HUDEP-2 (cell line): ENCODE results near the gene DSG4.

ENCODE experiments used
- DNase-seq, 76 experiments: peaks; one replicate each; lab custom pipeline; 2025; ENCODE audit not compliant: unreplicated experiment in 76 of 76; lab: John Stamatoyannopoulos, UW

The DSG4 gene

DNA sequence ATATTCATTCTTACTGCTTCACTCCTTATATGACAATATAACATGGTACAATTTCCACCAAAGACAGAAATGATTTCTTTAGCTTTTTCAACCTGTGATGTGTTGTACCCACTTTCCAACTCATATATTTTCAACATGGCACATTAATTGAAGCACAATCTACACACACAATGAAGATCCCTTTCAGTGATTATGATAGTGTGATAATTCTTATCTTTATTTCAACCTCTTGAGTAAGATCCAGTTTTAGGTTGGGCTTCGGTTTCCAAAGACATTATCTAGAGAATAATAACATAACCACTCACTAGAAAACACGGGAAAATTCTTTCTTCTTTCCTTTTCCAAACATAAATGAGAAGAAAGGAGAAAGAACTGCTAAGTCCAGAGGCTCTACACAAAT is 67.6 kb downstream of the DSG4 start:
- DNase-seq, result no peak

- no peak for DNase-seq
These were observed 69.3 kb downstream of the DSG4 start for GRCh38 chr18:31445908-31446307.

DNA sequence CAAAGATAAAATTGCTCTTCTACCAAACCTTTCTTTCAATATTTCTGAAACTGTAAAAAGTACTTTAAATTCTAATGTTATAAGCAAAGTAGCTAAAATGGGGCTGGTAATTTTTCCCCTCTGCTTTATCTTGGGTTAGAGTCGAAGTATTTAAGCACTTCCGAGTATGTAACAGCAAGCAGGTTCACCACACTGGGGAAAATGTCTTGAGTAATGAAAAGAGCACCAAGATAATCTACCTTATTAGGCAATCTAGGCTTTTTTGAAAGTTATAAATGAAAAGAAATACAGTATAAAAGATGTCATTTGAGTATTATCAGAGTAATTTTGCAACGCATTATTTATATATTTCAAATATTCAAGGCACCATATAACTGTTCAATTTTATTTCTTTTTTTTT is 70.3 kb downstream of the DSG4 start:
- no peak for DNase-seq

DNA sequence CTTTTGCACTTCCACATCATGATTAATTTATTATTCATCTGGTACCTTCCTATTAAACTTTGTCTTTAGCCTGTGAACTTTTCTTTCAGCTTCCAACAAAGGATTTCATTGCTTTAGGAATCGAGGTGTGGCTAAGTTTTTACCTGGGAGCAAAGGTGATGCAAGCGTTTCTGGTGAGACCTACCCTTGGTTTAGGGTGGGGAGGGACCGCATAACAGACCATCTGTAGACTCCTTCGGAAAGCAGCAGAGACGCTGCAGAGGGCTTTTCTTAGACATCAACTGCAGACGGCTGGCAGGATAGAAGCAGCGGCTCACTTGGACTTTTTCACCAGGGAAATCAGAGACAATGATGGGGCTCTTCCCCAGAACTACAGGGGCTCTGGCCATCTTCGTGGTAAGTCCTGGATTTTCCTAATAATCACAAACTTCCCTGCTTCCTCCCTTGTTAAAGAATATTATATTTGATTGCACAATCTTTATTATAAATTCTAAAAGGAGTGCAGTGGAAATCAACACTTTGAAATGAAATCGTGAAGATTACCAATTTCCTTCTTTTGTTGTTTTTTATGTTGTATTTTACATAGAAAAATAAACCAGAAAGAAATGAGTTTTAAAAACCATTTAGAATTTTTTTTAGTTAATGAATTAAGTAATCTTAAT is 71.1 kb downstream of the DSG4 start, which contains the start of gene DSG3:
Gene DSG3 (plus strand): TSS at position 212 of the 662 bp plus-strand sequence. CDS start 137 bp downstream, at position 349.
- DNase-seq, result no peak

GRCh38 chr18:31450409-31450808 is 73.8 kb downstream of the DSG4 start:
- DNase-seq, result no peak

DNA sequence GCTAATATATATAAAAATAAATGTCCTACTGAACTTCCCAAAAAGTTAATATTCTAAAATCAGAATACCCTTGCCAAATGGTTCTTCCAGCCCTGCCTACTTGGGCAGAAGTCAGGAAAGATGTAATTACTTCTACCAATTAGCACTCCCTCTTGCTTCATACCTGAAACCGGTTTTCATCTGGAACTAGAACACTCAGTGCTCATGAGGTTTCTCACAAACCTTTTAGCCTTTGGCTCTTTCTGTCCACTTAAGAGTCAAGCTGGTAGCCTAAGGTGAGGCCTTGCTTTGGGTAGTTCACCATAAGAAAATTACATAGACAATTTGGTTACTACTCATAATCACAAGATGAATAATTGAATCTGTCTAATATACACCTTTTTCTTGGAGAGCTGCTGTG is 75.0 kb downstream of the DSG4 start:
- DNase-seq, result no peak

DNA sequence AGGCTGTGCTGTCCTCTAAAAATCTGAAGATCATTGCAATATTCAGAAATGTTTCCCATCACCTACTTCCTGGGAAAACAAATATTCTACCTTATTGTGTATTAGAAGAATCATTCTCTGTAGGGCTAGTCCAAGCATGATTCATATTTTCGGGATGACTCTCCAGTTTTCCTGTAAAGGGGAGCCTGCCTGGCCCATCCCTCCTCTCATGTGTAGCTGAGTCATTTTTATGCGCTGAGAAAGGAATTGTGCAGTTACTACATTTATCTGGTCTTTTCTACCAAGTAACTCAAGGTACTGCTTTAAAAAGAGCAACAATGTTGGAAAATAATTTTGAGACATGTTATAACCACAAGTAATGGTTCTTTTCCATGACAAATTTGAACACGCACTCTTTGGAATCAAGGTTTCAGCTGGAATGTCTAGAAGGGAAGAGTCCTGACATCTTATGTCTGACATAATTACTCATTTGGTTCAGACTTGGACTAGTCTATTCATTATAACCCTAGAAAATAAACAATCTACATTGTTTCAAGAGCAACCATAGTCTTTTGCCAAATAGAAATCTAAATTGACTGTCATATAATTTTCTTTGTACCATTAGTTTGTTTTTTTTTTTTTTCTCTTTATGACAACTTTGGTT is 77.6 kb downstream of the DSG4 start:
- no peak for DNase-seq
